B cell (primary cell): ENCODE measurements around the gene MOSPD3.

ENCODE experiments used
- CTCF ChIP-seq: fragments of 200-600 bp; IDR thresholded peaks from one replicate; pipeline ENCODE4 v1.8.0; 2022; ENCODE audit warnings: antibody characterized with exemption, mild to moderate bottlenecking
- EZH2 ChIP-seq: IDR thresholded peaks from 2 replicates; pipeline ENCODE4 v1.6.1; 2012; ENCODE audit warnings: borderline replicate concordance, low read depth, mild to moderate bottlenecking, moderate library complexity, low read length; ENCODE audit not compliant: insufficient read depth, poor library complexity, severe bottlenecking

- TF ChIP-seq EZH2 = no peak
- no peak for TF ChIP-seq CTCF
Measured at GRCh38 chr7:100563100-100563564, 49.2 kb upstream of the MOSPD3 start.
